GM12801 (cell line): ENCODE results near the gene FIZ1.

ENCODE experiments used
- TF ChIP-seq, protein P1 (sequence below): IDR thresholded peaks from one replicate; pipeline ENCODE4 v1.5.1; 2011; ENCODE audit warnings: control low read depth; ENCODE audit not compliant: insufficient read length; ENCODE audit errors: extremely low read depth

Gene FIZ1

DNA sequence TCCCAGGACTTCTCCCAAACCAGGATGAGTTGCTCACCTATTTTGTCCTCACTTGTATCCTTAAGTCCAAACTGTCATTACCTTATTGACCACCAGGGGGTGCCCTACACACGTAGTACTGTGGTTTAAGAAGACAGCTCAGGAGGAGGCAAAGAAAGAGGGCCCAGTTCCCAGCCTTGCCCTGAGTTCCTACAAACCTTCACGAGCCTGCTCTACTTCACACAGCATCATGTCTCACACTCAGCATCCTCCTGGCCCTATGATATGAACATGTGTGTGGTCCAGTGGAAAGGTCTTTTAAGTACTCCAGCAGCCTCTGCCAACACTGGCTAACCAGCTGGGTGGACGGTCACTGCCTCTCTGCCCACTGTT lies 33.1 kb upstream of the FIZ1 start:
- TF ChIP-seq, protein P1, sequence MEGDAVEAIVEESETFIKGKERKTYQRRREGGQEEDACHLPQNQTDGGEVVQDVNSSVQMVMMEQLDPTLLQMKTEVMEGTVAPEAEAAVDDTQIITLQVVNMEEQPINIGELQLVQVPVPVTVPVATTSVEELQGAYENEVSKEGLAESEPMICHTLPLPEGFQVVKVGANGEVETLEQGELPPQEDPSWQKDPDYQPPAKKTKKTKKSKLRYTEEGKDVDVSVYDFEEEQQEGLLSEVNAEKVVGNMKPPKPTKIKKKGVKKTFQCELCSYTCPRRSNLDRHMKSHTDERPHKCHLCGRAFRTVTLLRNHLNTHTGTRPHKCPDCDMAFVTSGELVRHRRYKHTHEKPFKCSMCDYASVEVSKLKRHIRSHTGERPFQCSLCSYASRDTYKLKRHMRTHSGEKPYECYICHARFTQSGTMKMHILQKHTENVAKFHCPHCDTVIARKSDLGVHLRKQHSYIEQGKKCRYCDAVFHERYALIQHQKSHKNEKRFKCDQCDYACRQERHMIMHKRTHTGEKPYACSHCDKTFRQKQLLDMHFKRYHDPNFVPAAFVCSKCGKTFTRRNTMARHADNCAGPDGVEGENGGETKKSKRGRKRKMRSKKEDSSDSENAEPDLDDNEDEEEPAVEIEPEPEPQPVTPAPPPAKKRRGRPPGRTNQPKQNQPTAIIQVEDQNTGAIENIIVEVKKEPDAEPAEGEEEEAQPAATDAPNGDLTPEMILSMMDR = peak; percentile 57

- TF ChIP-seq, protein P1 = no peak
Observed at GRCh38 chr19:55626350-55626749, 27.0 kb upstream of the FIZ1 start.

- TF ChIP-seq, protein P1 = no peak
Observed at GRCh38 chr19:55625004-55625326, 25.6 kb upstream of the FIZ1 start.

GRCh38 chr19:55624109-55625003 lies 25.0 kb upstream of the FIZ1 start, which contains the start of gene ZNF784:
TSS of gene ZNF784 (minus strand) at chr19:55624566. CDS start at chr19:55624561, 5 bp downstream.
- TF ChIP-seq, protein P1 = no peak

- TF ChIP-seq, protein P1 = no peak
Observed at GRCh38 chr19:55623561-55623960, 24.2 kb upstream of the FIZ1 start.

DNA sequence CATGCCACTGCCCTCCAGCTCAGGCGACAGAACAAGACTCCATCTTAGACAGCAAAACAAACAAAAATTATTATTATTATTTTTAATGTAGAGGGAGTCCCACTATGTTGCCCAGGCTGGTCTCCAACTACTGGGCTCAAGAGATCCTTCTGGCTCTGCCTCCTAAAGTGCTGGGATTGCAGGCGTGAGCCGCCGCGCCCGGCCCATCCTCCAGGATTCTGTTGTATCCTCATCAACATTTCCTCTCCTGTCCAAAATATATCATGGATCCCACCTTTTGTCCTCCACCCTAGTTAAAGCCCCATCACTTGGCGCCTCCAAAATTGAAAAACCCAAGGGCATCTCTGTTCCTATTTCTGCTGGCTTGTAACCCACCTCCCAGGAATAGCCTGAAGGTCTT lies 23.8 kb upstream of the FIZ1 start:
- TF ChIP-seq, protein P1 = no peak

GRCh38 chr19:55622242-55622969 lies 23.1 kb upstream of the FIZ1 start:
- TF ChIP-seq, protein P1 = no peak
